HCT116 (cell line): Measurements from ENCODE around the gene KLHL40. TPM values are rescaled to one million over a fixed set of nuclear protein-coding genes. Genes with fewer than 3 reads are reported as not detected.

ENCODE experiments used
- ATAC-seq: fragments of 200-7000 bp; cut with Tn5 transposase; 2 replicates; pipeline ENCODE4 v1.9.1; 2020; ENCODE audit warnings: mild to moderate bottlenecking, moderate library complexity
- BruUV-seq: library from RNA; stranded (reverse); fragments of 400-500 nt; replicated peaks from 2 replicates; lab custom pipeline; 2021; lab: Mats Ljungman, UMichigan
- CTCF ChIA-PET: fragments of 300-600 bp; sonication (Branson Sonifier 250); formaldehyde crosslinking; loops from one replicate; lab custom pipeline; 2021; ENCODE audit warnings: antibody characterized with exemption; lab: Charles Lee
- POLR2A ChIA-PET: fragments of 300-600, 350-600 bp; sonication (Branson Sonifier 250); formaldehyde crosslinking; loops from one replicate; lab custom pipeline; 2021; ENCODE audit warnings: antibody characterized with exemption; lab: Charles Lee
- RAD21 ChIA-PET, 2 experiments: fragments of 300-600 bp; sonication (Branson Sonifier 250); formaldehyde crosslinking; loops; one replicate each; lab custom pipeline; 2023; ENCODE audit warnings: low total read pairs in 2 of 2; ENCODE audit not compliant: uncharacterized antibody in 2 of 2, unreplicated experiment in 2 of 2, low non-redundant PET in 1 of 2; lab: Charles Lee
- DNase-seq: peaks from one replicate; pipeline ENCODE4 v3.0.0-alpha.2; 2010; ENCODE audit warnings: low read depth, low spot score
- H2AFZ ChIP-seq: fragments of 200-600 bp; shearing (Covaris generic), sonication (generic); 2 replicates; pipeline ENCODE4 v1.6.1; 2017; ENCODE audit warnings: low read depth, mixed run types, mixed read lengths, antibody characterized with exemption, low read length; ENCODE audit not compliant: poor library complexity, severe bottlenecking
- H3K27ac ChIP-seq: 2 replicates; pipeline ENCODE4 v1.5.1; 2012; ENCODE audit warnings: low read depth, low read length
- H3K27me3 ChIP-seq: fragments of 200-600 bp; sonication (generic); 2 replicates; pipeline ENCODE4 v1.6.1; 2016; ENCODE audit warnings: mixed run types, low read length, mixed read lengths; ENCODE audit not compliant: insufficient read depth
- H3K36me3 ChIP-seq, 2 experiments: fragments of 200-500 bp in 1 of 2; fragments of 200-600 bp in 1 of 2; sonication (Bioruptor generic) in 1 of 2; sonication (generic) in 1 of 2; 2 replicates each; pipeline versions ENCODE4 v1.5.1 to v1.6.1; 2014 to 2016; ENCODE audit warnings: low read length in 2 of 2, inconsistent platforms in 1 of 2, mixed read lengths in 1 of 2, mixed run types in 1 of 2; ENCODE audit not compliant: insufficient read depth in 2 of 2, control insufficient read depth in 1 of 2
- H3K4me1 ChIP-seq, 2 experiments: fragments of 200-600 bp in 1 of 2; sonication (generic) in 1 of 2; 2 replicates each; pipeline versions ENCODE4 v1.5.1 to v1.6.1; 2012 to 2017; ENCODE audit warnings: low read length in 2 of 2, inconsistent platforms in 1 of 2, mild to moderate bottlenecking in 1 of 2, mixed read lengths in 1 of 2, mixed run types in 1 of 2, moderate library complexity in 1 of 2; ENCODE audit not compliant: insufficient read depth in 2 of 2, control insufficient read depth in 1 of 2
- H3K4me2 ChIP-seq: fragments of 200-600 bp; sonication (generic); 2 replicates; pipeline ENCODE4 v1.6.1; 2017; ENCODE audit warnings: mixed run types, low read length, mixed read lengths
- H3K4me3 ChIP-seq, 2 experiments: fragments of 200-600 bp in 1 of 2; sonication (generic) in 1 of 2; replicated peaks in 1 of 2; 2 replicates each; pipeline ENCODE4 v1.5.1; 2011 to 2016; ENCODE audit warnings: low read length in 2 of 2, control low read depth in 1 of 2, low read depth in 1 of 2, mild to moderate bottlenecking in 1 of 2, mixed read lengths in 1 of 2, mixed run types in 1 of 2
- H3K79me2 ChIP-seq: fragments of 200-600 bp; sonication (generic); 2 replicates; pipeline ENCODE4 v1.6.1; 2017; ENCODE audit warnings: mild to moderate bottlenecking, mixed run types, low read length, moderate library complexity, mixed read lengths; ENCODE audit not compliant: insufficient read depth
- H3K9ac ChIP-seq: fragments of 200-600 bp; sonication (generic); 2 replicates; pipeline ENCODE4 v1.6.1; 2016; ENCODE audit warnings: low read length, mixed read lengths
- H3K9me2 ChIP-seq: fragments of 200-600 bp; sonication (generic), shearing (Covaris generic); 2 replicates; pipeline ENCODE4 v1.6.1; 2017; ENCODE audit warnings: mixed run types, mild to moderate bottlenecking, moderate library complexity; ENCODE audit not compliant: insufficient read depth
- H3K9me3 ChIP-seq, 2 experiments: fragments of 200-500 bp in 1 of 2; fragments of 200-600 bp in 1 of 2; sonication (Bioruptor generic) in 1 of 2; sonication (generic) in 1 of 2; 2 replicates each; pipeline ENCODE4 v1.6.1; 2014 to 2017; ENCODE audit warnings: low read length in 2 of 2, mixed read lengths in 2 of 2, inconsistent platforms in 1 of 2, low read depth in 1 of 2, mild to moderate bottlenecking in 1 of 2, mixed run types in 1 of 2, moderate library complexity in 1 of 2; ENCODE audit not compliant: control insufficient read depth in 1 of 2, insufficient read depth in 1 of 2
- H4K20me1 ChIP-seq: fragments of 200-600 bp; sonication (generic), shearing (Covaris generic); 2 replicates; pipeline ENCODE4 v1.6.1; 2017; ENCODE audit warnings: mixed run types, mild to moderate bottlenecking, moderate library complexity; ENCODE audit not compliant: insufficient read depth
- CBX3 ChIP-seq: IDR thresholded peaks from 2 replicates; pipeline ENCODE4 v1.6.1; 2012; ENCODE audit warnings: low read depth
- CEBPB ChIP-seq: IDR thresholded peaks from 2 replicates; pipeline ENCODE4 v1.6.1; 2012; ENCODE audit warnings: low read depth
- EGR1 ChIP-seq: IDR thresholded peaks from 2 replicates; pipeline ENCODE4 v1.6.1; 2012; ENCODE audit warnings: low read depth
- POLR2AphosphoS5 ChIP-seq: IDR thresholded peaks from 2 replicates; pipeline ENCODE4 v1.6.1; 2011; ENCODE audit warnings: mild to moderate bottlenecking, low read depth, low read length, moderate library complexity
- REST ChIP-seq: IDR thresholded peaks from 2 replicates; pipeline ENCODE4 v1.6.1; 2012; ENCODE audit warnings: low read depth
- SIN3A ChIP-seq: IDR thresholded peaks from 2 replicates; pipeline ENCODE4 v1.6.1; 2012; ENCODE audit warnings: low read depth
- SRF ChIP-seq: IDR thresholded peaks from 2 replicates; pipeline ENCODE4 v1.6.1; 2012; ENCODE audit warnings: low read depth
- YY1 ChIP-seq: IDR thresholded peaks from 2 replicates; pipeline ENCODE4 v1.6.1; 2011; ENCODE audit warnings: low read length, low read depth, moderate library complexity, mild to moderate bottlenecking; ENCODE audit not compliant: insufficient replicate concordance; ENCODE audit errors: extremely low read depth
- ZFX ChIP-seq: fragments of 450-650 bp; IDR thresholded peaks from 2 replicates; pipeline ENCODE4 v1.6.1; 2017
- ZNF274 ChIP-seq: fragments of 200-500 bp; sonication (Bioruptor generic); IDR thresholded peaks from 2 replicates; pipeline ENCODE4 v1.6.1; 2014; ENCODE audit warnings: mild to moderate bottlenecking, low read depth, low read length, inconsistent platforms
- intact Hi-C: fragments of 100-400 bp; cut with micrococcal nuclease; formaldehyde crosslinking; loops from 2 replicates; pipeline ENCODE4 v1.10.0; 2022
- total RNA-seq: library from RNA; stranded (reverse); gene quantifications from one replicate; pipeline ENCODE4 v1.2.1, GENCODE V29; 2021; ENCODE audit not compliant: unreplicated experiment
- TF ChIP-seq, protein P1 (sequence below), 3 experiments: fragments of 200-600 bp in 1 of 3; sonication (generic) in 1 of 3; IDR thresholded peaks in 2 of 3; conservative IDR thresholded peaks in 1 of 3; 2 replicates each; pipeline ENCODE4 v1.5.1; 2012 to 2017; ENCODE audit warnings: low read depth in 2 of 3, low read length in 2 of 3, antibody characterized with exemption in 1 of 3, borderline replicate concordance in 1 of 3, control low read depth in 1 of 3, mild to moderate bottlenecking in 1 of 3, mixed read lengths in 1 of 3, mixed run types in 1 of 3, moderate library complexity in 1 of 3; ENCODE audit not compliant: insufficient read depth in 1 of 3

The KLHL40 gene
- total RNA-seq, 1 experiment from 2014 or later = not detected

- Histone ChIP-seq H3K27ac (no peak overlapping the region), H3K4me3 (no peak overlapping the region), H3K9ac (no peak overlapping the region), H3K9me3 (no peaks in the 10 kb centered on the region), H3K36me3 (no peaks in the 10 kb centered on the region), H3K79me2 (no peaks in the 10 kb centered on the region), H3K27me3 (no peaks in the 10 kb centered on the region), H4K20me1 (no peaks in the 10 kb centered on the region), H2AFZ (no peak overlapping the region), H3K9me2 (no peaks in the 10 kb centered on the region), H3K4me2 (no peak overlapping the region), H3K4me1 (no peaks in the 10 kb centered on the region)
- CTCF ChIA-PET = no interaction called here
- no TSS peak for BruUV-seq
- DNase-seq (no peak), ATAC-seq (no peak)
- intact Hi-C loops = no loop called here
- RAD21 ChIA-PET = no interaction called here
- POLR2A ChIA-PET = no interaction called here
- TF ChIP-seq ZFX (no peak), ZNF274 (no peak), CEBPB (no peak), CBX3 (no peak), YY1 (no peak), SIN3A (no peak), SRF (no peak), EGR1 (no peak), REST (no peak), POLR2AphosphoS5 (no peak)
- TF ChIP-seq, protein P1, sequence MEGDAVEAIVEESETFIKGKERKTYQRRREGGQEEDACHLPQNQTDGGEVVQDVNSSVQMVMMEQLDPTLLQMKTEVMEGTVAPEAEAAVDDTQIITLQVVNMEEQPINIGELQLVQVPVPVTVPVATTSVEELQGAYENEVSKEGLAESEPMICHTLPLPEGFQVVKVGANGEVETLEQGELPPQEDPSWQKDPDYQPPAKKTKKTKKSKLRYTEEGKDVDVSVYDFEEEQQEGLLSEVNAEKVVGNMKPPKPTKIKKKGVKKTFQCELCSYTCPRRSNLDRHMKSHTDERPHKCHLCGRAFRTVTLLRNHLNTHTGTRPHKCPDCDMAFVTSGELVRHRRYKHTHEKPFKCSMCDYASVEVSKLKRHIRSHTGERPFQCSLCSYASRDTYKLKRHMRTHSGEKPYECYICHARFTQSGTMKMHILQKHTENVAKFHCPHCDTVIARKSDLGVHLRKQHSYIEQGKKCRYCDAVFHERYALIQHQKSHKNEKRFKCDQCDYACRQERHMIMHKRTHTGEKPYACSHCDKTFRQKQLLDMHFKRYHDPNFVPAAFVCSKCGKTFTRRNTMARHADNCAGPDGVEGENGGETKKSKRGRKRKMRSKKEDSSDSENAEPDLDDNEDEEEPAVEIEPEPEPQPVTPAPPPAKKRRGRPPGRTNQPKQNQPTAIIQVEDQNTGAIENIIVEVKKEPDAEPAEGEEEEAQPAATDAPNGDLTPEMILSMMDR (IDR thresholded peaks at IDR 0.05 in 2 of 3, conservative IDR thresholded peaks at IDR 0.05 in 1 of 3; ENCODE audit: borderline replicate concordance in 1 of 3, insufficient read depth in 1 of 3, low read depth in 2 of 3, low read length in 2 of 3) = no peak
These were observed 24.3 kb downstream of the KLHL40 start for GRCh38 chr3:42709621-42710020.
